ENCODE data around the gene RSL1D1. TPM values are rescaled to one million over a fixed set of nuclear protein-coding genes. Genes with fewer than 3 reads are reported as not detected.
"Not testable (repeated sequence)": the region's sequence is repeated elsewhere in the genome, so short reads cannot be mapped to it uniquely, and the experiment has no call there.

RSL1D1 gene
- total RNA-seq, 1 experiment from 2014 or later = 195 TPM

- TF ChIP-seq TCF7L2 (IDR thresholded peaks at IDR 0.05; ENCODE audit: low read depth, low read length) = no peak
- TF ChIP-seq POLR2AphosphoS5 (IDR thresholded peaks at IDR 0.05; ENCODE audit: low read depth, low read length) = no peak
- TF ChIP-seq REST (IDR thresholded peaks at IDR 0.05; ENCODE audit: insufficient read depth in 1 of 2, low read depth in 2 of 2, low read length in 1 of 2) = no peak
- TF ChIP-seq CTCF (IDR thresholded peaks at IDR 0.05) = no peak
- no peak for TF ChIP-seq SIN3A (IDR thresholded peaks at IDR 0.05; ENCODE audit: borderline replicate concordance, insufficient read depth, low read depth, low read length)
- in situ Hi-C loops (cut with HindIII; ENCODE audit: low pct_unique_long_range_greater_than_20kb, low sequenced_read_pairs) = no loop called here
- H3K4me1 ChIP-seq (ENCODE audit: control insufficient read depth, insufficient read depth, low read length) = no peaks in the 10 kb centered on the region
- ChIA-PET CTCF (no interaction called here), POLR2A (no interaction called here)
- H3K27me3 ChIP-seq (ENCODE audit: control insufficient read depth, insufficient read depth, low read length) = no peaks in the 10 kb centered on the region
- ATAC-seq = no peak
- DNase-seq (ENCODE audit: low read depth, low spot score) = no peak
- BruUV-seq (replicated peaks) = no TSS peak
- intact Hi-C loops (cut with micrococcal nuclease; ENCODE audit: unreplicated experiment) = no loop called here
- no peak overlapping the region for H3K4me3 ChIP-seq (ENCODE audit: low read depth in 2 of 2, low read length in 2 of 2)
- no peak overlapping the region for H3K27ac ChIP-seq (ENCODE audit: low read length)
- H3K9me3 ChIP-seq (ENCODE audit: control insufficient read depth, insufficient read depth, low read depth, low read length) = no peaks in the 10 kb centered on the region
- H3K36me3 ChIP-seq (ENCODE audit: control insufficient read depth, insufficient read depth, low read length) = no peaks in the 10 kb centered on the region
Measured at GRCh38 chr16:11828696-11829095, 22.6 kb downstream of the RSL1D1 start.

DNA sequence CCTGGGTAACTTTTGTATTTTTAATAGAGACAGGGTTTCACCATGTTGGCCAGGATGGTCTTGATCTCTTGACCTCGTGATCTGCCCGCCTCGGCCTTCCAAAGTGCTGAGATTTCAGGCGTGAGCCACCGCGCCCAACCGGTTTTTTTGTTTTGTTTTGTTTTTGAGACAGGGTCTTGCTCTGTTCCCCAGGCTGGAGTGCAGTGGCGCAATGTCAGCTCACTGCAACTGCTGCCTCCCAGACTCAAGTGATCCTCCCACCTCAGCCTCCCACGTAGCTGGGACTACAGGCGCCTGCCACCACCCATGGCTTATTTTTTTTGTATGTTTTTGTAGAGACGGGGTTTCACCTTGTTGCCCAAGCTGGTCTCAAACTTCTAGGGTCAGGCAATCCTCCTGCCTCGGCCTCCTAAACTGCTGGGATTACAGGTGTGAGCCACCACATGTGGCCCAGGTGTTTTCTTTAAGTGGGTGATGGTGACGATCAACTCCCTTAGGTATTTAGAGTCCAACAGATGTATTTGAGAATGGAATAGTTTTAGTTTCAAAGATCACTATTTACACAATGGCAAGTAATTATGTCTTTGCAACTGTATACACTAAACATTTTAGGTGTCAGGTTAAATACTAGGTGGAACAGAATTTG is 25.7 kb downstream of the RSL1D1 start:
- H3K9me3 ChIP-seq (ENCODE audit: control insufficient read depth, insufficient read depth, low read depth, low read length); H3K27ac ChIP-seq (ENCODE audit: low read length); H3K27me3 ChIP-seq (ENCODE audit: control insufficient read depth, insufficient read depth, low read length); BruUV-seq (replicated peaks); in situ Hi-C loops (cut with HindIII; ENCODE audit: low pct_unique_long_range_greater_than_20kb, low sequenced_read_pairs); CTCF ChIA-PET; DNase-seq (ENCODE audit: low read depth, low spot score); H3K4me1 ChIP-seq (ENCODE audit: control insufficient read depth, insufficient read depth, low read length); H3K4me3 ChIP-seq (ENCODE audit: low read depth in 2 of 2, low read length in 2 of 2); H3K36me3 ChIP-seq (ENCODE audit: control insufficient read depth, insufficient read depth, low read length); POLR2A ChIA-PET; ATAC-seq; intact Hi-C loops (cut with micrococcal nuclease; ENCODE audit: unreplicated experiment): not testable (repeated sequence)

DNA sequence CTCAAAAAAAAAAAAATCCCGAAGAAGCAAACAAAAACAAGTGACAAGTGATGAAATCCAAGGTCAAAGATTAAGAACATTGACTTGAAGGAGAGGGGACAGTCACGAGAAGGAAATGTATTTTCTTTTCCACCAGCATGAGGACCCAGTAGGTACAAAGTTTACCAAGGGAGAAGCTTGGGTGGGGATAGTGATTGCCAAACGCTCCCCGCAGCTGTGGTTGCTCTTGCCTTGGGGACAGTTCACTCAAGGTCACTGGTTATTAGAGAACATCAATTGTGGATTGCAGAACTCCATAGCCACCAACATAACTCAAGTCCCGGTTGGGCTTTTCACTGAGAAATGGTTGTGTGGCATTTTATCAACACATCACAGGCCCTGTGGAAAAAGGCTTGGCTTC is 27.0 kb downstream of the RSL1D1 start:
- CTCF ChIA-PET = interaction anchor here (0.7 kb wide), 1 partner anchor 244 kb away, joined by 3 read pairs; no protein-coding TSS in a partner anchor
- no peak for ATAC-seq
- no TSS peak for BruUV-seq (replicated peaks)
- Histone ChIP-seq H3K9me3 (ENCODE audit: control insufficient read depth, insufficient read depth, low read depth, low read length) (no peaks in the 10 kb centered on the region), H3K4me3 (ENCODE audit: low read depth in 2 of 2, low read length in 2 of 2) (no peak overlapping the region), H3K27me3 (ENCODE audit: control insufficient read depth, insufficient read depth, low read length) (no peaks in the 10 kb centered on the region), H3K27ac (ENCODE audit: low read length) (no peak overlapping the region), H3K4me1 (ENCODE audit: control insufficient read depth, insufficient read depth, low read length) (no peaks in the 10 kb centered on the region), H3K36me3 (ENCODE audit: control insufficient read depth, insufficient read depth, low read length) (no peaks in the 10 kb centered on the region)
- DNase-seq (ENCODE audit: low read depth, low spot score) = no peak
- POLR2A ChIA-PET = no interaction called here
- intact Hi-C loops (cut with micrococcal nuclease; ENCODE audit: unreplicated experiment) (no loop called here), in situ Hi-C loops (cut with HindIII; ENCODE audit: low pct_unique_long_range_greater_than_20kb, low sequenced_read_pairs) (no loop called here)
- TF ChIP-seq SIN3A (IDR thresholded peaks at IDR 0.05; ENCODE audit: borderline replicate concordance, insufficient read depth, low read depth, low read length) (no peak), REST (IDR thresholded peaks at IDR 0.05; ENCODE audit: insufficient read depth in 1 of 2, low read depth in 2 of 2, low read length in 1 of 2) (no peak), TCF7L2 (IDR thresholded peaks at IDR 0.05; ENCODE audit: low read depth, low read length) (no peak), CTCF (IDR thresholded peaks at IDR 0.05) (no peak)

DNA sequence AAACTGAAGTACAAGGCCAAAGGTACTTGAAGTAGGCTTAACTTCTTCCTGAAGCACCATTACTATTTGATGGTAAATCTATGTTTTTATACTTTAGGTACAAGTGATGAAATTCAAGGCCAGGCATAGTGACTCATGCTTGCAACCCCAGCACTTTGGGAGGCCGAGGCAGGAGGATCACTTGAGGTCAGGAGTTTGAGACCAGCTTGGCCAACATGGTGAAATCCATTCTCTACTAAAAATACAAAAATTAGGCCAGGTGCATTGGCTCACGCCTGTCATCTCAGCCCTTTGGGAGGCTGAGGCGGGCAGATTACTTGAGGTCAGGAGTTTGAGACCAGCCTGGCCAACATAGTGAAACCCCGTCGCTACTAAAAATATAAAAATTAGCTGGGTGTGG is 27.7 kb downstream of the RSL1D1 start:
- DNase-seq (ENCODE audit: low read depth, low spot score); intact Hi-C loops (cut with micrococcal nuclease; ENCODE audit: unreplicated experiment); in situ Hi-C loops (cut with HindIII; ENCODE audit: low pct_unique_long_range_greater_than_20kb, low sequenced_read_pairs); H3K27ac ChIP-seq (ENCODE audit: low read length); H3K27me3 ChIP-seq (ENCODE audit: control insufficient read depth, insufficient read depth, low read length); ATAC-seq; H3K9me3 ChIP-seq (ENCODE audit: control insufficient read depth, insufficient read depth, low read depth, low read length); H3K4me3 ChIP-seq (ENCODE audit: low read depth in 2 of 2, low read length in 2 of 2); BruUV-seq (replicated peaks); POLR2A ChIA-PET; H3K36me3 ChIP-seq (ENCODE audit: control insufficient read depth, insufficient read depth, low read length); H3K4me1 ChIP-seq (ENCODE audit: control insufficient read depth, insufficient read depth, low read length); CTCF ChIA-PET: not testable (repeated sequence)
